Activated CD4-positive, alpha-beta T cell treated with anti-CD3 and anti-CD28 coated beads, Interleukin-10, Interleukin-2, amounts not matched to agents 100 ng/mL and 50 ng/mL, durations not matched to agents 16 hours and 8 hours (primary cell): ENCODE results near the gene APOLD1.
A peak's percentile ranks its signal among the peaks of the same experiment; 100 is the strongest.
"Not testable (repeated sequence)": the region's sequence is repeated elsewhere in the genome, so short reads cannot be mapped to it uniquely, and the experiment has no call there.

Experiments
- DNase-seq: peaks from one replicate; pipeline ENCODE4 v3.0.0-alpha.2; 2020

Gene APOLD1

GRCh38 chr12:12786706-12787601, 1.5 kb downstream of the APOLD1 start:
- peak; percentile 87 for DNase-seq

- DNase-seq, result peak; percentile 16
Observed at GRCh38 chr12:12788131-12788530, 2.7 kb downstream of the APOLD1 start.

GRCh38 chr12:12788675-12789368, 3.4 kb downstream of the APOLD1 start:
- DNase-seq, result peak; percentile 83

- no peak for DNase-seq
Observed at GRCh38 chr12:12790956-12791355, 5.5 kb downstream of the APOLD1 start.

- DNase-seq, result no peak
Observed at GRCh38 chr12:12791756-12792369, 6.4 kb downstream of the APOLD1 start.

- no peak for DNase-seq
Observed at GRCh38 chr12:12792421-12792820, 7.0 kb downstream of the APOLD1 start.

GRCh38 chr12:12794686-12795085, 9.2 kb downstream of the APOLD1 start:
- no peak for DNase-seq

- no peak for DNase-seq
Observed at GRCh38 chr12:12796171-12796570, 10.7 kb downstream of the APOLD1 start.

GRCh38 chr12:12796928-12797793, 11.7 kb downstream of the APOLD1 start:
- no peak for DNase-seq

- DNase-seq, result no peak
Observed at GRCh38 chr12:12797794-12798152, 12.3 kb downstream of the APOLD1 start.

GRCh38 chr12:12798480-12798879, 13.0 kb downstream of the APOLD1 start:
- no peak for DNase-seq

GRCh38 chr12:12799163-12799920, 13.9 kb downstream of the APOLD1 start:
- no peak for DNase-seq

- no peak for DNase-seq
Observed at GRCh38 chr12:12800406-12801180, 15.1 kb downstream of the APOLD1 start.

GRCh38 chr12:12801656-12802055, 16.2 kb downstream of the APOLD1 start:
- not testable (repeated sequence) for DNase-seq

- peak; percentile 82 for DNase-seq
Observed at GRCh38 chr12:12803186-12803585, 17.7 kb downstream of the APOLD1 start.

GRCh38 chr12:12804011-12804410, 18.6 kb downstream of the APOLD1 start:
- DNase-seq, result peak; percentile 43

GRCh38 chr12:12804432-12804886, 19.0 kb downstream of the APOLD1 start:
- DNase-seq, result no peak

GRCh38 chr12:12806784-12807516, 21.5 kb downstream of the APOLD1 start:
- no peak for DNase-seq

GRCh38 chr12:12807517-12807903, 22.1 kb downstream of the APOLD1 start:
- not testable (repeated sequence) for DNase-seq

GRCh38 chr12:12807970-12808702, 22.7 kb downstream of the APOLD1 start:
- peak; percentile 73 for DNase-seq
